Measurements from ENCODE around the gene TMC6. TPM values are rescaled to one million over a fixed set of nuclear protein-coding genes. Genes with fewer than 3 reads are reported as not detected.
"Not testable (repeated sequence)": the region's sequence is repeated elsewhere in the genome, so short reads cannot be mapped to it uniquely, and the experiment has no call there.

The TMC6 gene
- total RNA-seq, 1 donor from 2014 or later: 94.4 TPM

DNA sequence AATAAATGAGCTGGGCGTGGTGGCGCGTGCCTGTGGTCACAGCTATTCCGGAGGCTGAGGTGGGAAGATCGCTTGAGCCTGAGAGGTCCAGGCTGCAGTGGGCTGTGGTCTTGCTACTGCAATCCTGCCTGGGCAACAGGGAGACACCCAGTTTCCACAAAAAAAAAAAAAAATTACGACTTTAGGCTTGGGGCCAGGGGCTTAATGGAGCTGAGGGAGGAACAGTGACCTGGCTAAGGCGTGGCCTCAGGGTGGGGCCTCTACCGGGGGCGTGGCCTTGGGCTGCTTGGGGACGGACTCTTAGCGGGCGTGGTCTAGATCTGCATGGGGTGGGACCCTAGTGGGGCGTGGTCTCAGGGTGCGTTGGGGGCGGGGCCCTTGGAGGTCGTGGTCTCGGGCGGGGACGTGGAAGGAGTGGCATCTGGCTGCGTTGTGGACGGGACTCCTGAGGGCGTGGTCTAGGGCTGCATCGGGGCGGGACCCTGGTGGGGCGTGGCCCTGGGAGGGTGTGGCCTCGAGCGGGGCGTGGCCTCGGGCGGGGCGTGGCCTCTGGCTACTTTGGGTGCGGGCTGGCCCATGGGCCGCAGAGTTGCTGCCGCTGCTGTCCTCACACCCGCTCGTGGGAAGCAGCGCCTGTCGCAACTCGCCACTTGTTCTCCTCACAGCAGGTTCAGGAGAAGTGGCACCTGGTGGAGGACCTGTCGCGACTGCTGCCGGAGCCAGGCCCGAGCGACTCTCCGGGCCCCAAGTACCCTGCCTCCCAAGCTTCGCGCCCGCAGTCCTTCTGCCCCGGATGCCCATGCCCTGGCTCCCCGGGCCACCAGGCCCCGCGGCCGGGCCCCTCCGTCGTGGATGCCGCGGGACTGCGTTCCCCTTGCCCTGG lies 11.9 kb upstream of the TMC6 start:
- H3K27me3 Mint-ChIP-seq: peaks cover 2% of the 10 kb centered on the region
- H3K4me3 Mint-ChIP-seq: peak overlapping the region; percentile 63
- no peaks in the 10 kb centered on the region for H3K36me3 Mint-ChIP-seq
- DNase-seq (ENCODE audit: extremely low spot score, unreplicated experiment): peak; percentile 84
- peaks cover 12% of the 10 kb centered on the region for H3K4me1 Mint-ChIP-seq (ENCODE audit: unreplicated experiment)
- H3K9me3 Mint-ChIP-seq: no peaks in the 10 kb centered on the region
- peak overlapping the region; percentile 83 for H3K27ac Mint-ChIP-seq
- TF ChIP-seq, protein P1, sequence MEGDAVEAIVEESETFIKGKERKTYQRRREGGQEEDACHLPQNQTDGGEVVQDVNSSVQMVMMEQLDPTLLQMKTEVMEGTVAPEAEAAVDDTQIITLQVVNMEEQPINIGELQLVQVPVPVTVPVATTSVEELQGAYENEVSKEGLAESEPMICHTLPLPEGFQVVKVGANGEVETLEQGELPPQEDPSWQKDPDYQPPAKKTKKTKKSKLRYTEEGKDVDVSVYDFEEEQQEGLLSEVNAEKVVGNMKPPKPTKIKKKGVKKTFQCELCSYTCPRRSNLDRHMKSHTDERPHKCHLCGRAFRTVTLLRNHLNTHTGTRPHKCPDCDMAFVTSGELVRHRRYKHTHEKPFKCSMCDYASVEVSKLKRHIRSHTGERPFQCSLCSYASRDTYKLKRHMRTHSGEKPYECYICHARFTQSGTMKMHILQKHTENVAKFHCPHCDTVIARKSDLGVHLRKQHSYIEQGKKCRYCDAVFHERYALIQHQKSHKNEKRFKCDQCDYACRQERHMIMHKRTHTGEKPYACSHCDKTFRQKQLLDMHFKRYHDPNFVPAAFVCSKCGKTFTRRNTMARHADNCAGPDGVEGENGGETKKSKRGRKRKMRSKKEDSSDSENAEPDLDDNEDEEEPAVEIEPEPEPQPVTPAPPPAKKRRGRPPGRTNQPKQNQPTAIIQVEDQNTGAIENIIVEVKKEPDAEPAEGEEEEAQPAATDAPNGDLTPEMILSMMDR (conservative IDR thresholded peaks at IDR 0.05): no peak

DNA sequence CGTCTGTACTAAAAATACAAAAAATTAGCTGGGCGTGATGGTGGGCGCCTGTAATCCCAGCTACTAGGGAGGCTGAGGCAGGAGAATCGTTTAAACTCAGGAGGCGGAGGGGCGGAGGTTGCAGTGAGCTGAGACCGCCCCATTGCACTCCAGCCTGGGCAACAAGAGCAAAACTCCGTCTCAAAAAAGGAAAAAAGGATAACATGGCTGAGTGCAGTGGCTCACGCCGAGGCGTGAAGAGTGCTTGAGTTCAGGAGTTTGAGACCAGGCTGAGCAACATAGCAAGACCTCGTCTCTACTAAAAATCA lies 11.3 kb upstream of the TMC6 start:
- not testable (repeated sequence) for H3K36me3 Mint-ChIP-seq; H3K9me3 Mint-ChIP-seq; H3K27me3 Mint-ChIP-seq; DNase-seq (ENCODE audit: extremely low spot score, unreplicated experiment); H3K4me3 Mint-ChIP-seq
- H3K4me1 Mint-ChIP-seq (ENCODE audit: unreplicated experiment): peaks cover 12% of the 10 kb centered on the region
- peak overlapping the region; percentile 83 for H3K27ac Mint-ChIP-seq

DNA sequence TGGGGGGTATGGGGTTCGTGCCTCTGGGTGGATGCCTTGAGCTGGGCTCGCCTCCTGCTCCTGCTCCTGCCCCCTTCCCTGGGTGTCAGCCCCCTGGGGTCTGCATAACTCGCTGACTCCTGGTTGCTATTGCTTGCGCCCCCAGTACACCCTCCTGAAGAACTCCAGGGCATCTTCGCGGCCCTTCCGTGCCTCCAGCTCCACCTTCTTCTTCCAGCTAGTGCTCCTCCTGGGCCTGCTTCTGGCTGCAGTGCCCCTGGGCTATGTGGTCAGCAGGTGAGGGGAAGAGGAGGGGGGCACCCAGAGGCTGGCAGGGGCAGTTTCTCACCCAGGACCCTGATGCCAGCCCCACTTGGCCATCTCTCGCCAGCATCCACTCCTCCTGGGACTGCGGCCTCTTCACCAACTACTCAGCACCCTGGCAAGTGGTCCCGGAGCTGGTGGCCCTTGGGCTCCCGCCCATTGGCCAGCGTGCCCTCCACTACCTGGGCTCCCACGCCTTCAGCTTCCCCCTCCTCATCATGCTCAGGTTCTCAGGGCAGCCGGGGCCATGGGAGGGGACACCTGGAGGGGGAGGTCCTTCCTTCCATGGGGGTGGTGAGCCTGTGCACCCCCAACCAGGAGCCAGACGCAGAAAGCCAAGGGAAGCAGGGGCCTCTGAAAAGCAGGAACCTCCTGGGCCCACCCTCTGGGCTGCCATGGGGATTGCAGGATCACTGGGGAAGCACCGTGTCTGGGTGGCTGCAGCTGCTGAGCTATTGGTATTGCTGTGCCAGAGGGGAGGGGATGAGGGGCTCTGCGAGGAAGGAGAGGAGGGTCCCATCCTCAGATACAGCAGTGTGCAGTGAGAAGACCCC lies 9.9 kb upstream of the TMC6 start:
- TF ChIP-seq, protein P1 (conservative IDR thresholded peaks at IDR 0.05): no peak
- Mint-ChIP-seq H3K27ac (peak overlapping the region; percentile 58), H3K4me3 (no peak overlapping the region), H3K36me3 (no peaks in the 10 kb centered on the region), H3K9me3 (no peaks in the 10 kb centered on the region), H3K27me3 (peaks cover 7% of the 10 kb centered on the region), H3K4me1 (ENCODE audit: unreplicated experiment) (peaks cover 12% of the 10 kb centered on the region)
- DNase-seq (ENCODE audit: extremely low spot score, unreplicated experiment): no peak

DNA sequence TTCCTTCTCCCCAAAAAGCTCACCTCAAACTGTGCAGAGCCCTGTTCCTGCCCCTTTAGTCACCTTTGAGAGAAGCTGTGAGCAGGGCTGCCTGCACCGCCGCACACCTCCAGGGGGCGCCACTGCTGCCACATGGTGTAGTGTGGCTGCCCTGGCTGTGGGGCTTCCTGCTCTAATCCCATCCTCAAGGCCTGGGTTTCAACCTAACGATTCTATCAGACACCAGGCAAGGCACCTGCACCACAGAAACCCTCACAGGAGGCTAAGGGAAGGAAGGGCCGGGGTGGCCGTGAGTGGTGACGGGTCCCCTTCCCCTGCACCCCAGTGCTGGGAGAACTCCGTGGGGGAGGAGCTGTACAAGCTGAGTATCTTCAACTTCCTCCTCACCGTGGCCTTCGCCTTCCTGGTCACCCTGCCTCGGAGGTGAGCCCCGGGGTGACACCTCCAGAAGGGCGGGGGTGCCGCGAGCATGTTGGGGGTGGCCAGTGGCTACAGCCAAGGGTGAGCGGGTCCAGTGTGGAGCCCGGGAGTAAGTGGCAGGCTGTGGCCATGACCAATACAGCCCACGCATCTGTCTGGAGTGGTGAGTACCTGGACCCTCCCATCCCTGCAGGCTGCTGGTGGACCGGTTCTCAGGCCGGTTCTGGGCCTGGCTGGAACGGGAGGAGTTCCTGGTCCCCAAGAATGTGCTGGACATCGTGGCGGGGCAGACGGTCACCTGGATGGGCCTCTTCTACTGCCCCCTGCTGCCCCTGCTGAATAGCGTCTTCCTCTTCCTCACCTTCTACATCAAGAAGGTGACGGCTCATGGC lies 9.0 kb upstream of the TMC6 start:
- Mint-ChIP-seq H3K4me1 (ENCODE audit: unreplicated experiment) (peaks cover 10% of the 10 kb centered on the region), H3K27me3 (peaks cover 7% of the 10 kb centered on the region), H3K36me3 (no peaks in the 10 kb centered on the region), H3K4me3 (no peak overlapping the region), H3K27ac (no peak overlapping the region), H3K9me3 (no peaks in the 10 kb centered on the region)
- DNase-seq (ENCODE audit: extremely low spot score, unreplicated experiment): no peak
- TF ChIP-seq, protein P1 (conservative IDR thresholded peaks at IDR 0.05): peak; percentile 66

DNA sequence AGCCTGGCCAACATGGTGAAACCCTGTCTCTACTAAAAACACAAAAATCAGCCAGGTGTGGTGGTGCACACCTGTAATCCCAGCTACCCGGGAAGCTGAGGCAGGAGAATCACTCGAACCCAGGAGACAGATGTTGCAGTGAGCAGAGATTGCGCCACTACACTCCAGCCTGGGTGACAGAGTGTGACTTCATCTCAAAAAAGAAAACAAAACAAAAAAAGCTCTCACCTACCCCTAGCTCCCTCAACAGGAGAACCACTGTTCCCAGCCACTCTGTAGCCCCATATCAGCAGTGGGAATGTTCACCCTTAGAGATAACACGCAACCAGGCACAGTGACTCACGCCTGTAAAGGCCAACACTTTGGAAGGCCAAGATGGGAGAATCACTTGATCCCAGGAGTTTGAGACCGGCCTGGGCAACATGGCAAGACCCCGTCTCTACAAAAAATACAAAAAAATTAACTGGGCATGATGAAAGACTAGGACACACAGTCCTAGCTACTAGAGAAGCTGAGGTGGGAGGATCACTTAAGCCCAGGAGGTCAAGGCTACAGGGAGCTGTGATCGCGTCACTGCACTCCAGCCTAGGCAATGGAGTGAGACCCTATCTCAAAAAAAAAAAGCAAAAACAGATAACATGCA lies 7.4 kb upstream of the TMC6 start:
- Mint-ChIP-seq H3K4me1 (ENCODE audit: unreplicated experiment) (peaks cover 8% of the 10 kb centered on the region), H3K9me3 (no peaks in the 10 kb centered on the region), H3K36me3 (no peaks in the 10 kb centered on the region), H3K27me3 (peaks cover 7% of the 10 kb centered on the region), H3K4me3 (no peak overlapping the region), H3K27ac (no peak overlapping the region)
- TF ChIP-seq, protein P1 (conservative IDR thresholded peaks at IDR 0.05): no peak
- no peak for DNase-seq (ENCODE audit: extremely low spot score, unreplicated experiment)
